ENCODE data around the gene SOHLH1.
A peak's percentile ranks its signal among the peaks of the same experiment; 100 is the strongest.

Gene SOHLH1

GRCh38 chr9:135655317-135655716, 44.0 kb downstream of the SOHLH1 start:
- no peak for DNase-seq

GRCh38 chr9:135650408-135650807, 48.9 kb downstream of the SOHLH1 start:
- no peak for DNase-seq

GRCh38 chr9:135649508-135649907, 49.8 kb downstream of the SOHLH1 start:
- DNase-seq: no peak

DNA sequence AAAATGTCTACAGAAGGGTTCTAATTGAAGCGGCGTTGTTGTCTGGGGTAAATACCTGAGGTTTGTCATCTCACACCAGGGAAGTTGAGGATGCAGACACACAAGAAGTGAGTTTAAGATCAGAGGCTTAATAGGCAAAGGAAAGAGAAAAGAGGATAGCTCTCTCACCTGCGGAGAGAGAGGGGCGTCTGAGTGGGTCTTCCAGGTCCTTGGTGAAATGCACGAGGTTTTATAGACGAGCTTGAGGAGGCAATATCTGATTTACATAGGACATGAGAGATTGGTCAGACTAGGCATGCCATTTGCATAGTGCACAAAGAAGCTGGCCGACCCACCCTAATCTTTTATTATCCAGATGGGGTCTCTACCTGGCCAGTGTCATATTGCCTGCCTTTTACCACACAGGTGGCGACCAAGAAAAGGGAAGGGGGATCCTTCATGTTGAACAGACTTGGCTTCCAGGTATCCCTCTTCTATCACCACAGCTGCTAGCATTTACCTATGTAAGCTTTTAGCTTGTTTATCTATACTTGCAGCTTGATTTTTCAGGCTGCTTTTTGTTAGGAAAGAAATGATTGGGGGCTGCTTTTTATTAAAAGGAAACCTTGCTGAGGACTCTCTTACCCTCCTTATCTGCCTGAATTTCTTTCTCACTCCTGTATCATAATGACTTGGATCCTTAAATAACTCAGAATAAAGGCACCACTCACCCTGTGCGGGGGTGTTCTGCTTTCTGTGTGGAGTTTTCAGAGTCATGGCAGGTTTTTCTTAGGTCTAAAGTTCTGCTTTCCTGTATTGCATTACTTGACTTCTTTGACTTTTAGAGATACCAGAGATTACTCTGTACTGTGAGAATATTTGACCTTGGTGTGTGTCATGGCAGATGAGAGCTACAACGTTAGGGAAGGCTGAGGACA, 50.5 kb downstream of the SOHLH1 start:
- no peak for DNase-seq

DNA sequence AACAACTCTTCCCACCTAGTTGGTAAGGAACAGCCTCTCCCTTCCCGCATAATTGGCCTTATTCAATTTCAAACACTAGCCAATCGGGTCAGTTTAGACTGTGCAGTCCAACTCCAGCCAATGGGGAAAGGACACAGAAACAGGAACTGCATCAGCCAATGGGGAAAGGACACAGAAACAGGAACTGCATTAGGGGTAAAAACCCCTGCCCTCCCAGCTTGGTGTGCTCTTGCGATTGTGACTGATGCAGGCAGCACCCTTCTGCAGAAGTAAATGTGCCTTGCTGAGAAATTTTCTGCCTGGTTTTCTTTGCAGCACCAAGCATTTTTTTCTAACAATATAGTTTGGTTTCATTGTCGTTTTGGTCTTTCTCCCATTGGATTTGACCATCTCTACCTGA, 51.4 kb downstream of the SOHLH1 start:
- no peak for DNase-seq

DNA sequence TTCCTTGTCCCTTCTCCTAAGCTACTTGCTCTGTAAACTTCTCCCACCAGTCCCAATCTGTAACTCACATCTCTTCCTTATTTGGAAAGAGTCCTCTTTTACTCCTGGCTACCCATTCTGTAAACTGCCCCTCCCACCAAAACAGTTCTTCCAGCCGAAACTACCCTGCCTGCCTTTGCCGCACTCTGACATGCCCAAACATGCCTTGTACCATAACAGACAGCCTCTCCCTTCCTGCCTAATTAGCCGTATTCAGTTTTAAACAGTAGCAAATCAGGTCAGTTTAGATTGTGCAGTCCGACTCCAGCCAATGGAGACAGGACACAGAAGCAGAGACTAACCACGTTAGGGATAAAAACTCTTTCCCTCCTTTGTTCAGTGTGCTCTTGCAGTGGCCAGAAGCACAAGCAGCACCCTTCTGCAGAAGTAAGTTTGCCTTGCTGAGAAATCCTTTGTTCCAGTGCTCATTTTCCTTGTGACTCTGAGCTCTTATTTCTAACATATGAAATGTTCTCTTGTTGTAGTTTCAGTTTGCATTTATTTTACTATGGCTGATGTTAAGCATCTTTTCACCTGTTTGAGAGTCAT, 54.6 kb downstream of the SOHLH1 start:
- DNase-seq: peak; percentile 94
